B cell (primary cell): Measurements from ENCODE around the gene BTNL9. TPM values are rescaled to one million over a fixed set of nuclear protein-coding genes. Genes with fewer than 3 reads are reported as not detected.

ENCODE experiments used
- ATAC-seq: fragments of 200-7000 bp; cut with Tn5 transposase; one replicate; pipeline ENCODE4 v1.10.0; 2021; ENCODE audit warnings: low read depth, mild to moderate bottlenecking, moderate number of reproducible peaks, moderate library complexity
- CTCF ChIA-PET: fragments of 350-600 bp; sonication (Branson Sonifier 250); formaldehyde crosslinking; loops from one replicate; lab custom pipeline; 2021; ENCODE audit warnings: antibody characterized with exemption, inconsistent platforms; lab: Charles Lee
- POLR2A ChIA-PET: fragments of 350-600 bp; sonication (Branson Sonifier 250); formaldehyde crosslinking; loops from one replicate; lab custom pipeline; 2021; ENCODE audit warnings: antibody characterized with exemption; lab: Charles Lee
- DNase-seq: peaks from one replicate; pipeline ENCODE4 v3.0.0; 2013
- H2AFZ ChIP-seq: 2 replicates; pipeline ENCODE4 v1.6.1; 2012; ENCODE audit warnings: mild to moderate bottlenecking, low read depth, low read length; ENCODE audit not compliant: insufficient read depth, poor library complexity, severe bottlenecking
- H3K27ac ChIP-seq, 2 donors: 1 replicate in 1 of 2; 2 replicates in 1 of 2; pipeline ENCODE4 v1.5.1; 2012 to 2013; ENCODE audit warnings: low read length in 2 of 2, mild to moderate bottlenecking in 2 of 2, moderate library complexity in 1 of 2
- H3K27me3 ChIP-seq, 4 experiments: fragments of 200-600 bp in 1 of 4; sonication (generic) in 1 of 4; replicated peaks in 1 of 4; 1 replicate in 2 of 4; 2 replicates in 2 of 4; pipeline versions ENCODE4 v1.6.1 to v1.7.0; 2013 to 2016; ENCODE audit warnings: low read length in 3 of 4, mild to moderate bottlenecking in 2 of 4, mixed read lengths in 1 of 4, moderate library complexity in 1 of 4; ENCODE audit not compliant: insufficient read depth in 4 of 4, control insufficient read depth in 3 of 4; ENCODE audit errors: control extremely low read depth in 1 of 4
- H3K36me3 ChIP-seq, 2 experiments: replicated peaks in 1 of 2; 1 replicate in 1 of 2; 2 replicates in 1 of 2; pipeline versions ENCODE4 v1.6.1 to v1.7.1; 2013; ENCODE audit warnings: low read length in 1 of 2; ENCODE audit not compliant: insufficient read depth in 2 of 2, control insufficient read depth in 1 of 2; ENCODE audit errors: control extremely low read depth in 1 of 2, extremely low read depth in 1 of 2
- H3K4me1 ChIP-seq, 2 donors: fragments of 200-600 bp in 1 of 2; sonication (generic) in 1 of 2; 1 replicate in 1 of 2; 2 replicates in 1 of 2; pipeline versions ENCODE4 v1.5.1 to v1.6.1; 2013 to 2017; ENCODE audit warnings: low read length in 2 of 2; ENCODE audit not compliant: control insufficient read depth in 2 of 2, insufficient read depth in 2 of 2
- H3K4me2 ChIP-seq: replicated peaks from 2 replicates; pipeline ENCODE3; 2012; ENCODE audit warnings: mild to moderate bottlenecking, low read depth, low read length; ENCODE audit not compliant: poor library complexity, severe bottlenecking
- H3K4me3 ChIP-seq, 5 experiments: fragments of 200-600 bp in 1 of 5; sonication (generic) in 1 of 5; 1 replicate in 3 of 5; 2 replicates in 2 of 5; pipeline versions ENCODE4 v1.5.1 to v1.7.0; 2011 to 2016; ENCODE audit warnings: low read length in 4 of 5, mild to moderate bottlenecking in 4 of 5, low read depth in 2 of 5, control low read depth in 1 of 5, moderate library complexity in 1 of 5; ENCODE audit not compliant: insufficient read depth in 1 of 5; ENCODE audit errors: control extremely low read depth in 1 of 5, extremely low read depth in 1 of 5
- H3K79me2 ChIP-seq: fragments of 200-600 bp; sonication (generic); one replicate; pipeline ENCODE4 v1.6.0; 2016; ENCODE audit warnings: low read length; ENCODE audit not compliant: control insufficient read depth, insufficient read depth
- H3K9ac ChIP-seq: fragments of 200-600 bp; sonication (generic); 2 replicates; pipeline ENCODE4 v1.6.1; 2017; ENCODE audit warnings: mild to moderate bottlenecking, low read length, moderate library complexity
- H3K9me3 ChIP-seq, 3 donors: one replicate each; pipeline versions ENCODE4 v1.6.1 to v1.7.1; 2013; ENCODE audit warnings: low read length in 2 of 3; ENCODE audit not compliant: control insufficient read depth in 2 of 3, insufficient read depth in 1 of 3; ENCODE audit errors: control extremely low read depth in 1 of 3
- H4K20me1 ChIP-seq: 2 replicates; pipeline ENCODE4 v1.6.0; 2012; ENCODE audit warnings: mild to moderate bottlenecking, low read length; ENCODE audit not compliant: insufficient read depth, control insufficient read depth, poor library complexity, severe bottlenecking
- H3K27ac Mint-ChIP-seq: one replicate; pipeline ENCODE4 v1.8.0; 2021; ENCODE audit warnings: mixed read lengths
- H3K27me3 Mint-ChIP-seq: one replicate; pipeline ENCODE4 v1.8.0; 2021; ENCODE audit warnings: mixed read lengths
- H3K4me1 Mint-ChIP-seq: one replicate; pipeline ENCODE4 v1.8.0; 2021; ENCODE audit warnings: mixed read lengths
- H3K4me3 Mint-ChIP-seq: one replicate; pipeline ENCODE4 v1.8.0; 2021; ENCODE audit warnings: mixed read lengths
- H3K9me3 Mint-ChIP-seq: one replicate; pipeline ENCODE4 v1.8.0; 2022; ENCODE audit warnings: mixed read lengths; ENCODE audit not compliant: insufficient read depth
- EZH2 ChIP-seq: IDR thresholded peaks from 2 replicates; pipeline ENCODE4 v1.6.1; 2012; ENCODE audit warnings: borderline replicate concordance, low read depth, mild to moderate bottlenecking, moderate library complexity, low read length; ENCODE audit not compliant: insufficient read depth, poor library complexity, severe bottlenecking
- WGBS: methylation state at CpG from one replicate; pipeline ENCODE4 v1.1.5; 2013; ENCODE audit warnings: missing lambda C conversion rate; ENCODE audit not compliant: insufficient coverage; 5-methylcytosine and 5-hydroxymethylcytosine counted together
- intact Hi-C: fragments of 100-400 bp; cut with micrococcal nuclease; formaldehyde crosslinking; loops from one replicate; pipeline ENCODE4 v1.10.0; 2022
- polyA plus RNA-seq: library from polyadenylated mRNA; depleted of rRNA; stranded (reverse); fragments of >200 nt; gene quantifications from 2 replicates; pipeline ENCODE4 v1.2.3, GENCODE V29; 2012
- total RNA-seq, 2 donors: library from RNA; stranded (reverse); fragments of 120-200 nt in 1 of 2; gene quantifications; 1 replicate in 1 of 2; 2 replicates in 1 of 2; pipeline versions ENCODE4 v1.2.3 to v1.2.4, GENCODE V29; 2013 to 2022
- TF ChIP-seq, protein P1 (sequence below): fragments of 200-600 bp; IDR thresholded peaks from one replicate; pipeline ENCODE4 v1.8.0; 2022; ENCODE audit warnings: antibody characterized with exemption, mild to moderate bottlenecking

BTNL9 gene
- total and polyA plus RNA-seq, 2 donors (not counting 1 experiment from before 2014, with no cell fraction given) = 40.7 to 173 TPM

DNA sequence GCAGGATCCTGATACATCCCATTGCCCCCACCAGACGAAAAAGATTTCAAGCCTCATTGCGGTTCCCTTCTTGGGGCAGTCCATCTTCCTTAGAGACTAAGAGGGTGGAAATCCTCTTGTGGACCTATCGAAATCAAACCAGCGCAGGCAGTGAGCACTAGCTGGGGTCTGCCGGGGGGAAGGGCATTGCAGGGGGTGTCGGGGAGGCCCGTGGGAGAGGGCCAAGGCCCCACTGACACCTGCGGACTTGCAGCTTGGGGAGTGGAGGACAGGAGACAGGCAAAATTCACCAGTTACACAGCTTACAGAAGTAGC is 522 bp downstream of the BTNL9 start:
- peaks cover 28% of the 10 kb centered on the region for H3K27me3 Mint-ChIP-seq
- 90% methylated on average over 6 of the region's 8 CpGs for WGBS
- ChIA-PET CTCF (no interaction called here), POLR2A (no interaction called here)
- ATAC-seq = no peak
- H3K79me2 ChIP-seq = no peaks in the 10 kb centered on the region
- no peak for TF ChIP-seq EZH2
- TF ChIP-seq, protein P1, sequence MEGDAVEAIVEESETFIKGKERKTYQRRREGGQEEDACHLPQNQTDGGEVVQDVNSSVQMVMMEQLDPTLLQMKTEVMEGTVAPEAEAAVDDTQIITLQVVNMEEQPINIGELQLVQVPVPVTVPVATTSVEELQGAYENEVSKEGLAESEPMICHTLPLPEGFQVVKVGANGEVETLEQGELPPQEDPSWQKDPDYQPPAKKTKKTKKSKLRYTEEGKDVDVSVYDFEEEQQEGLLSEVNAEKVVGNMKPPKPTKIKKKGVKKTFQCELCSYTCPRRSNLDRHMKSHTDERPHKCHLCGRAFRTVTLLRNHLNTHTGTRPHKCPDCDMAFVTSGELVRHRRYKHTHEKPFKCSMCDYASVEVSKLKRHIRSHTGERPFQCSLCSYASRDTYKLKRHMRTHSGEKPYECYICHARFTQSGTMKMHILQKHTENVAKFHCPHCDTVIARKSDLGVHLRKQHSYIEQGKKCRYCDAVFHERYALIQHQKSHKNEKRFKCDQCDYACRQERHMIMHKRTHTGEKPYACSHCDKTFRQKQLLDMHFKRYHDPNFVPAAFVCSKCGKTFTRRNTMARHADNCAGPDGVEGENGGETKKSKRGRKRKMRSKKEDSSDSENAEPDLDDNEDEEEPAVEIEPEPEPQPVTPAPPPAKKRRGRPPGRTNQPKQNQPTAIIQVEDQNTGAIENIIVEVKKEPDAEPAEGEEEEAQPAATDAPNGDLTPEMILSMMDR = no peak
- DNase-seq = no peak
- no peak overlapping the region for H3K9ac ChIP-seq
- H3K4me3 ChIP-seq = no peak overlapping the region
- no peak overlapping the region for H3K27ac Mint-ChIP-seq
- H3K4me3 Mint-ChIP-seq = no peak overlapping the region
- H3K4me1 ChIP-seq = no peaks in the 10 kb centered on the region
- H3K4me2 ChIP-seq = no peak overlapping the region
- H3K9me3 ChIP-seq = peaks cover 0 to 17% (median 0%) of the 10 kb centered on the region in 3 donors
- no peak overlapping the region for H2AFZ ChIP-seq
- peaks cover 7% of the 10 kb centered on the region for H3K4me1 Mint-ChIP-seq
- H3K27me3 ChIP-seq = peaks cover 0 to 20% (median 2%) of the 10 kb centered on the region in 4 experiments
- no peaks in the 10 kb centered on the region for H3K9me3 Mint-ChIP-seq
- no peak overlapping the region for H3K27ac ChIP-seq
- intact Hi-C loops = no loop called here
- no peaks in the 10 kb centered on the region for H4K20me1 ChIP-seq
- no peaks in the 10 kb centered on the region for H3K36me3 ChIP-seq

DNA sequence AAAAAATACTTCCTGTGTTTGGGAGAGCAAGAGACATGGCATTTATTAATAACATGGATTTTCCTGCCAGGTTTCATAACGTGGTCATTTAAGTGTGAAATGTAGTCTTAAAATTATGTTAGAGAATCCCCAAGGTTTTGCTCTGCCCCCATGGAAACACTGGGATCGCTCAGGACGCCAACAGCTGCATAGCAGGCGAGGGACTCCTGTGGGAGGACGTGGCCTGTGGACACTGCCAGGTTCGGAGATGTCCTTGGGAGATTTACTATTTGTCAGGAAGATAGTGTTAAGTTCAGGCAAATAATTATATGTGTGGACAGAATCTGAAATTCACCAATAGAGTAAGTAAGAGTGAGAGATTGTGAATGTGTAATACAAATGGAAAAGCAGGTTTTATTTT is 977 bp downstream of the BTNL9 start:
- intact Hi-C loops = no loop called here
- Histone ChIP-seq H3K27me3 (peaks cover 0 to 20% (median 2%) of the 10 kb centered on the region in 4 experiments), H4K20me1 (no peaks in the 10 kb centered on the region), H3K4me1 (no peaks in the 10 kb centered on the region), H3K4me2 (no peak overlapping the region), H3K9me3 (peaks cover 0 to 20% (median 0%) of the 10 kb centered on the region in 3 donors), H3K27ac (no peak overlapping the region), H3K36me3 (no peaks in the 10 kb centered on the region), H2AFZ (no peak overlapping the region), H3K4me3 (no peak overlapping the region), H3K79me2 (no peaks in the 10 kb centered on the region), H3K9ac (no peak overlapping the region)
- ChIA-PET CTCF (no interaction called here), POLR2A (no interaction called here)
- H3K27ac Mint-ChIP-seq = no peak overlapping the region
- TF ChIP-seq EZH2 = no peak
- TF ChIP-seq, protein P1 = no peak
- H3K4me1 Mint-ChIP-seq = peaks cover 7% of the 10 kb centered on the region
- H3K4me3 Mint-ChIP-seq = no peak overlapping the region
- DNase-seq (no peak), ATAC-seq (no peak)
- 73% methylated on average over 6 of the region's 6 CpGs for WGBS
- H3K27me3 Mint-ChIP-seq = peaks cover 28% of the 10 kb centered on the region
- H3K9me3 Mint-ChIP-seq = no peaks in the 10 kb centered on the region
